COR-L47 (cell line): ENCODE results near the gene OXA1L.
"Not testable (repeated sequence)": the region's sequence is repeated elsewhere in the genome, so short reads cannot be mapped to it uniquely, and the experiment has no call there.

Experiments used
- DNase-seq: peaks from one replicate; lab custom pipeline; 2025; lab: John Stamatoyannopoulos, UW

OXA1L gene

GRCh38 chr14:22768947-22769346, 2.5 kb downstream of the OXA1L start:
- DNase-seq: no peak

- no peak for DNase-seq
These were observed 2.9 kb downstream of the OXA1L start for GRCh38 chr14:22769369-22769768.

- no peak for DNase-seq
These were observed 4.1 kb downstream of the OXA1L start for GRCh38 chr14:22770481-22771187.

GRCh38 chr14:22772725-22773124, 6.2 kb downstream of the OXA1L start:
- no peak for DNase-seq

- no peak for DNase-seq
These were observed 6.9 kb downstream of the OXA1L start for GRCh38 chr14:22773162-22774010.

GRCh38 chr14:22774011-22774706, 7.7 kb downstream of the OXA1L start:
- no peak for DNase-seq

DNA sequence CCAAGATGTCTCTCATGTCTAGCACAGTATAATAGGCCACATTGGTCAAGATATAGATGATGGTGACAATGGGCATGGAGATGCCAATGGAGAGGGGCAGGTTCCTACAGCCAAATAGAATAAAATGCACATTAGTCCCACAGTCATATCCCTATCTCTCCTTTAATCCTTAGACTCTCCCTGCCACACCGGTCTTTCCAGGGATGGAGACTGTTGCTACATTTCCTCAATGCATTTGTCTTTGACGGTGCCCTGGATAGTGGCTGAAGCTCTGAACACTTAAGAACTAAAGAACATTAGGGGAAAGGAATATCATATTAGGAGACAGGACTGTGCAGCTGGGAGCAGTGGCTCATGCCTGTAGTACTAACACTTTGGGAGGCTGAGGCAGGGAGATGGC, 9.7 kb downstream of the OXA1L start:
- no peak for DNase-seq

DNA sequence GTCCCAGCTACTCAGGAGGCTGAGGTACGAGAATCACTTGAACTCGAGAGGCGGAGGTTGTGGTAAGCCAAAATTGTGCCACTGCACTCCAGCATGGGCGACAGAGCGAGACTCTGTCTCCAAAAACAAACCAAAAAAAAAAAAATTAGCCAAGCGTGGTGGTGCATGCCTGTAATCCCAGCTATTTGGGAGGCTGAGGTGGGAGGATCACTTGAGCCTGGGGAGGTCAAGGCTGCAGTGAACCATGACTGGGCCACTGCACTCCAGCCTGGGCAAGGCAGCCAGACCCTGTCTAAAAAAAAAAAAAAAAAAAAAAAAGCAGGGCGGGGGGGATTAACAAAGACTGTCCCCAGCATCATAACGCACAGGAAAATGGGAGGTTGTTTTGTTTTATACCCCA, 10.4 kb downstream of the OXA1L start:
- not testable (repeated sequence) for DNase-seq

DNA sequence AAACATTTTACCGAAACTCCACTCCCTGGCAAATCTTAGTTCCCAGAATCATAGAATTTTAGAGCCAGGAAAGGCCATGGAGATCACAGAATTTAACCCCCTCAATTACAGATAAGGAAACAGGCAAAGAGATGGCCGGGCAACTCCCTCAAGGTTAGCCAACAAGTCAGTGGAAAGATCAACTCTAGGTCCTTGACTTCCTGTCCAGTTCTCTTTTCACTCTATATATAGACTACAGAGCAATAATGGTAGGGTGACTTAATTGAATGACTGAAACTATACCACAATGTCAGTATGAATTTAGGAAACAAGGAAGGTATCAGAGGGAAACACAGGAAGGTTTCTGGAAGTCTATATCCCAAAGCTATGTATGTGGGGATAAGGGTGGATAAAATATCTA, 11.6 kb downstream of the OXA1L start:
- no peak for DNase-seq

GRCh38 chr14:22780105-22780679, 13.7 kb downstream of the OXA1L start:
- DNase-seq: no peak

GRCh38 chr14:22780941-22781300, 14.4 kb downstream of the OXA1L start:
- no peak for DNase-seq

- DNase-seq: no peak
These were observed 15.0 kb downstream of the OXA1L start for GRCh38 chr14:22781301-22781991.

DNA sequence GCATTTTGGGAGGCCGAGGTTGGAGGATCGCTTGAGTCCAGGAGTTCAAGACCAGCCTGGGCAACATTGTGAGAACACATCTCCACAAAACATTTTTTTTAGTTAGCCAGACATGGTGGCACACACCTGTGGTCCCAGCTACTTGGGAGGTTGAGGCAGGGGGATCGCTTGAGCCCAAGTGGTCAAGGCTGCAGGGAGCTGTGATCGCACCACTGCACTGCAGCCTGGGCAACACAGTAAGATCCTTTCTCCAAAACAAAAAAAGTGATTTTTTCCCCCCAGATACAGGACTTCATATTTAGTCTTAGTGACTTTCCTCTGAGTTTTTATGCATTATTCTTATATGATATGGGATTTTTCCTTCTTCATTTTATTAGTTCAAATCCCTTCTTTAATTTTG, 20.2 kb downstream of the OXA1L start:
- DNase-seq: no peak

DNA sequence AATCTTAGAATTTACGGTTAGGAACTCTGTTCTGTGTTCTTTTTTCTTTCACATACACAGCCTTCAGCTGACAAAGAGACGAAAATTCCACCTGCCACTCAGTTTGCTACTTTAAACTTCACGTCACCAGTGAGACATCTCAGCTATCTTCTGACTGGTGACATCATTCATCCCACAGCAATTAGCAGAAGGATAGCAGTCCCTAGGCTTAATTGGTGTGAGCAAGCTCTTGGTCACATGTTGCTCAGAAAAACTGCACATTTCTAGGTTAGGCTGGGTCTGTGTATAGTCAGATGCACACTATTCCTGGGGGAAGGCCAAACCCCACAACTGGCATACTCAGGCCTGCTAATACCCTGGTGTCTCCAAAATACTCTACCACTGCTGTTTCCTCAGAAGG, 24.8 kb downstream of the OXA1L start:
- no peak for DNase-seq

DNA sequence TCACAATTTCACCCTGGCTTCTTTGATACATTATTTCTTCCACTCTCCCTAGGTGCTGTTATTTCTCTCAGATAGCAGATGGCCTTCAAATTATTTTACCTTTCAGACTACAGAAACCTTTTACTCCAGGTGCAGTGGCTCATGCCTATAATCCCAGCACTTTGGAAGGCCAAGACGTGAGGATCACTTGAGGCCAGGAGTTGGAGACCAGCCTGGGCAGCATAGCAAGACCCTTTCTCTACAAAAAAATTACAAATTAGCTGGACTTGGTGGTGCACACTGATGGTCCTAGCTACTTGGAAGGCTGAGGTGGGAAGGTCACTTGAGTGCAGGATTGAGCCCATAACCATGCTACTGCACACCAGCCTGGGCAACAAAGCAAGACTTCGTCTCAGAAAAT, 25.7 kb downstream of the OXA1L start:
- DNase-seq: no peak

- not testable (repeated sequence) for DNase-seq
These were observed 27.1 kb downstream of the OXA1L start for GRCh38 chr14:22793550-22793949.

DNA sequence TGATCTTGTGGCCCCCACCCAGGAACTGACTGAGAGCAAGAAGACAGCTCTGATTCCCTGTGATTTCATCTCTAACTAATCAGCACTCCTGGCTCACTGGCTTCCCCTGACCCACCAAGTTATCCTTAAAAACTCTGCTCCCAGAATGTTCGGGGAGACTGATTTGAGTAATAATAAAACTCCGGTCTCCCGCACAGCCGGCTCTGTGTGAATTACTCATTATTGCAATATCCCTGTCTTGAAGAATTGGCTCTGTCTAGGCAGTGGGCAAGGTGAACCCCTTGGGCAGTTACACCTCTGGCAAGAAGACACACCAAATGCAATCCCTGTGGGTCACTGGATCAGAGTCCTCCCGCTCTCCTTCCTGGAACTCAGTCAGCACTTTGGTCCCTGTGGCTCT, 27.5 kb downstream of the OXA1L start:
- DNase-seq: no peak

GRCh38 chr14:22794551-22794951, 28.1 kb downstream of the OXA1L start:
- DNase-seq: no peak

DNA sequence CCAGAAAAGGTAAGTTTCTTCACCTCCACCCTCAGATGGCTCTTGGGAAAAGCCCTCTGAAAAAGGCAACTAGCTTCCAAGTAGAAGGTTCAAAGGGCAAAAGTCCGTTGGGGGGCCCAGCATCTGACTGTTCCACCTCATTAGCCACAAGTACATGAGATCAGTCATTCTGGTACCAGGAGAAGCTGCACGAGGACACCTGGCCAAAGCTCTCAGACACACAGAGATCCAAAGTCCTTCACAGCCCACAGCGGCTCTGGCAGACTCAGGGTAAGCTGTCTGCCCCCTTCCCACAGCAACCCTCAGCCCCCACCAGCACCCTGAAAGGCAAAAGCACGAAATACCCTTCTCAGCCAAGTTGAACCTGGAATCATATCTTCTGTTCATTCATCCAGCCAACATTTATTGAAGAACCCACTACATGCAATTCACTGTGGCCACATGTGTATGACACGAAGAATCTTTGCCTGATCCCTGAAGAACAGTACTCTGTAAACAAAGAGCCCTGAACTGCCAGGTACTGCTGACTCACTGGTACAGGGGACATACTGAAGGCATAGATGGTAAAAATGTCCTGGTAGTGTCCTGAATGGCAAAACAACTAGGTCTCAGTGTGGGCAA, 29.7 kb downstream of the OXA1L start:
- DNase-seq: no peak

GRCh38 chr14:22797017-22797917, 30.8 kb downstream of the OXA1L start:
- no peak for DNase-seq
